ENCODE data around the gene SCAANT1. TPM values are rescaled to one million over a fixed set of nuclear protein-coding genes. Genes with fewer than 3 reads are reported as not detected.

SCAANT1 gene
- total and polyA plus RNA-seq, 4 donors, result not detected

- TF ChIP-seq, protein P1, sequence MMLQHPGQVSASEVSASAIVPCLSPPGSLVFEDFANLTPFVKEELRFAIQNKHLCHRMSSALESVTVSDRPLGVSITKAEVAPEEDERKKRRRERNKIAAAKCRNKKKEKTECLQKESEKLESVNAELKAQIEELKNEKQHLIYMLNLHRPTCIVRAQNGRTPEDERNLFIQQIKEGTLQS (IDR thresholded peaks at IDR 0.05), result no peak
- no peak for TF ChIP-seq SP1 (IDR thresholded peaks at IDR 0.05)
- TF ChIP-seq JUND (IDR thresholded peaks at IDR 0.05), result no peak
Measured at GRCh38 chr3:63936925-63937324, 24.7 kb upstream of the SCAANT1 start (continued).

GRCh38 chr3:63934041-63934866, 22.1 kb upstream of the SCAANT1 start:
- peaks cover 6 to 35% (median 10%) of the 10 kb centered on the region in 4 donors for H3K4me1 ChIP-seq (ENCODE audit: control insufficient read depth in 4 of 4, insufficient read depth in 4 of 4, low read length in 3 of 4)
- H3K36me3 ChIP-seq (ENCODE audit: control insufficient read depth in 4 of 4, insufficient read depth in 3 of 4, low read depth in 1 of 4, low read length in 3 of 4), result no peaks in the 10 kb centered on the region
- H3K27me3 ChIP-seq (ENCODE audit: control insufficient read depth in 4 of 4, insufficient read depth in 4 of 4, low read length in 3 of 4), result no peaks in the 10 kb centered on the region
- no peaks in the 10 kb centered on the region for H3K9me3 ChIP-seq (ENCODE audit: control insufficient read depth in 4 of 4, low read length in 3 of 4)
- no peak for DNase-seq (ENCODE audit: low spot score)
- no peak for TF ChIP-seq SP1 (IDR thresholded peaks at IDR 0.05)
- TF ChIP-seq RXRA (IDR thresholded peaks at IDR 0.05), result no peak
- TF ChIP-seq TAF1 (conservative IDR thresholded peaks at IDR 0.05), result no peak
- TF ChIP-seq YY1 (IDR thresholded peaks at IDR 0.05), result no peak
- TF ChIP-seq, protein P2, sequence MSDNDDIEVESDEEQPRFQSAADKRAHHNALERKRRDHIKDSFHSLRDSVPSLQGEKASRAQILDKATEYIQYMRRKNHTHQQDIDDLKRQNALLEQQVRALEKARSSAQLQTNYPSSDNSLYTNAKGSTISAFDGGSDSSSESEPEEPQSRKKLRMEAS (IDR thresholded peaks at IDR 0.05), result no peak
- no peak for TF ChIP-seq FOXA1 (IDR thresholded peaks at IDR 0.05)
- TF ChIP-seq NR2F2 (IDR thresholded peaks at IDR 0.05), result no peak
- H3K4me3 ChIP-seq (ENCODE audit: low read depth in 1 of 3, low read length in 3 of 3), result no peak overlapping the region
- H3K27ac ChIP-seq (ENCODE audit: low read depth in 1 of 2, low read length in 2 of 2), result no peak overlapping the region
- WGBS, result 89% methylated on average over 6 of the region's 6 CpGs
- H3K9ac ChIP-seq (ENCODE audit: low read depth in 1 of 2, low read length in 2 of 2), result no peak overlapping the region

DNA sequence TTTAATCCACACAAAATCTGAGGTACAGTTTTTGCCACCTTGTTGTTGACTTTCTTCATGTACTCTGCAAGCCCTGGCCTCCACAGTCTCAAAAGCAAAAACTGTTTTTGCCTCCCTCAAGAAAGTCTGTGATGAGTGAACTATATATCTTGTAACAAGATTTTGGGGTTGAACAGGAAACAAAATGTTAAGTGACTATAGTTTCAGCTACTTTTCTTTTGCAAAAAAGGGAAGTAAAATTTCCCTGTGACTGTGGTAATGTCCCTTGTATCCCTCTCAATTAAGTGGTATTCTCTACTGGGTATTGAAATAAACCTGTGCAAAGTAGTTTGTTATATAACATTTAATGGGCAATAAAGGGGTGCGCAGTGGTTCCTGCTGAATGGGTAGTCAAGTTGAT, 21.3 kb upstream of the SCAANT1 start:
- H3K4me3 ChIP-seq (ENCODE audit: low read depth in 1 of 3, low read length in 3 of 3), result no peak overlapping the region
- no peak for TF ChIP-seq RAD21 (IDR thresholded peaks at IDR 0.05)
- no peak for TF ChIP-seq JUND (IDR thresholded peaks at IDR 0.05)
- TF ChIP-seq TAF1 (conservative IDR thresholded peaks at IDR 0.05), result no peak
- TF ChIP-seq, protein P1 (IDR thresholded peaks at IDR 0.05), result no peak
- TF ChIP-seq GABPA (IDR thresholded peaks at IDR 0.05 in 1 of 2, conservative IDR thresholded peaks at IDR 0.05 in 1 of 2), result no peak
- TF ChIP-seq FOXA2 (IDR thresholded peaks at IDR 0.05), result no peak
- no peak for TF ChIP-seq RXRA (IDR thresholded peaks at IDR 0.05)
- TF ChIP-seq HNF4A (conservative IDR thresholded peaks at IDR 0.05), result no peak
- TF ChIP-seq FOXA1 (IDR thresholded peaks at IDR 0.05), result no peak
- TF ChIP-seq HNF4G (IDR thresholded peaks at IDR 0.05), result no peak
- TF ChIP-seq REST (IDR thresholded peaks at IDR 0.05), result no peak
- no peak for TF ChIP-seq YY1 (IDR thresholded peaks at IDR 0.05)
- TF ChIP-seq CTCF (IDR thresholded peaks at IDR 0.05; ENCODE audit: low read depth, low read length, missing input control), result no peak
- H3K9me3 ChIP-seq (ENCODE audit: control insufficient read depth in 4 of 4, low read length in 3 of 4), result no peaks in the 10 kb centered on the region
- no peaks in the 10 kb centered on the region for H3K27me3 ChIP-seq (ENCODE audit: control insufficient read depth in 4 of 4, insufficient read depth in 4 of 4, low read length in 3 of 4)
- DNase-seq (ENCODE audit: low spot score), result no peak
- WGBS, result 100% methylated on average over 1 of the region's 1 CpG
- no peak overlapping the region for H3K9ac ChIP-seq (ENCODE audit: low read depth in 1 of 2, low read length in 2 of 2)
- no peaks in the 10 kb centered on the region for H3K36me3 ChIP-seq (ENCODE audit: control insufficient read depth in 4 of 4, insufficient read depth in 3 of 4, low read depth in 1 of 4, low read length in 3 of 4)
- peaks cover 6 to 35% (median 10%) of the 10 kb centered on the region in 4 donors for H3K4me1 ChIP-seq (ENCODE audit: control insufficient read depth in 4 of 4, insufficient read depth in 4 of 4, low read length in 3 of 4)
- H3K27ac ChIP-seq (ENCODE audit: low read depth in 1 of 2, low read length in 2 of 2), result no peak overlapping the region

Data from liver (tissue), 9 donors.